ENCODE data around the gene RPS3A. TPM values are rescaled to one million over a fixed set of nuclear protein-coding genes. Genes with fewer than 3 reads are reported as not detected.

The RPS3A gene
- total RNA-seq, 1 experiment from 2014 or later, result 1,868 TPM

GRCh38 chr4:151150821-151151580, 51.6 kb downstream of the RPS3A start:
- H3K4me1 ChIP-seq, result no peaks in the 10 kb centered on the region

GRCh38 chr4:151152028-151152427, 52.6 kb downstream of the RPS3A start:
- no peak overlapping the region for H3K4me3 Mint-ChIP-seq (ENCODE audit: unreplicated experiment)
- no peaks in the 10 kb centered on the region for H3K9me3 Mint-ChIP-seq (ENCODE audit: unreplicated experiment)
- peaks cover 30% of the 10 kb centered on the region for H3K36me3 Mint-ChIP-seq (ENCODE audit: insufficient read depth, unreplicated experiment)
- TF ChIP-seq CTCF (IDR thresholded peaks at IDR 0.05; ENCODE audit: insufficient read depth in 1 of 2, low read depth in 1 of 2, low read length in 1 of 2, severe bottlenecking in 1 of 2, unreplicated experiment in 1 of 2), result no peak
- no peak for DNase-seq
- H3K27ac Mint-ChIP-seq (ENCODE audit: unreplicated experiment), result no peak overlapping the region
- no peaks in the 10 kb centered on the region for H3K27me3 Mint-ChIP-seq (ENCODE audit: insufficient read depth, unreplicated experiment)
- Histone ChIP-seq H3K4me1 (no peaks in the 10 kb centered on the region), H3K27me3 (replicated peaks; ENCODE audit: control insufficient read depth, insufficient read depth, low read length) (no peaks in the 10 kb centered on the region), H3K9me3 (no peaks in the 10 kb centered on the region), H3K36me3 (ENCODE audit: control insufficient read depth, insufficient read depth, low read length) (no peaks in the 10 kb centered on the region), H3K4me3 (ENCODE audit: low read depth, low read length) (no peak overlapping the region)
- H3K4me1 Mint-ChIP-seq (ENCODE audit: low read depth, unreplicated experiment), result no peaks in the 10 kb centered on the region
- CTCF ChIA-PET, result interaction anchor here (0.8 kb wide), 1 partner anchor 204 kb away, joined by 3 read pairs; no protein-coding TSS in a partner anchor
- POLR2A ChIA-PET, result no interaction called here
- intact Hi-C loops (cut with micrococcal nuclease; ENCODE audit: unreplicated experiment), result no loop called here
- BruUV-seq (replicated peaks), result no TSS peak

More at GRCh38 chr4:151150821-151151580, 51.6 kb downstream of the RPS3A start:
- Histone ChIP-seq H3K27me3 (replicated peaks; ENCODE audit: control insufficient read depth, insufficient read depth, low read length) (no peaks in the 10 kb centered on the region), H3K36me3 (ENCODE audit: control insufficient read depth, insufficient read depth, low read length) (no peaks in the 10 kb centered on the region; the same call in 1 of the 2 replicates), H3K9me3 (no peaks in the 10 kb centered on the region), H3K4me3 (ENCODE audit: low read depth, low read length) (no peak overlapping the region)
- H3K27me3 Mint-ChIP-seq (ENCODE audit: insufficient read depth, unreplicated experiment), result no peaks in the 10 kb centered on the region
- intact Hi-C loops (cut with micrococcal nuclease; ENCODE audit: unreplicated experiment), result no loop called here
- BruUV-seq (replicated peaks), result no TSS peak
- no peak for TF ChIP-seq CTCF (IDR thresholded peaks at IDR 0.05; ENCODE audit: insufficient read depth in 1 of 2, low read depth in 1 of 2, low read length in 1 of 2, severe bottlenecking in 1 of 2, unreplicated experiment in 1 of 2)
- H3K27ac Mint-ChIP-seq (ENCODE audit: unreplicated experiment), result no peak overlapping the region
- peaks cover 23% of the 10 kb centered on the region for H3K36me3 Mint-ChIP-seq (ENCODE audit: insufficient read depth, unreplicated experiment)
- no peak for DNase-seq
- POLR2A ChIA-PET, result no interaction called here
- H3K4me1 Mint-ChIP-seq (ENCODE audit: low read depth, unreplicated experiment), result no peaks in the 10 kb centered on the region
- no peaks in the 10 kb centered on the region for H3K9me3 Mint-ChIP-seq (ENCODE audit: unreplicated experiment)
- CTCF ChIA-PET, result interaction anchor here (0.8 kb wide), 1 partner anchor 205 kb away, joined by 3 read pairs; no protein-coding TSS in a partner anchor
- no peak overlapping the region for H3K4me3 Mint-ChIP-seq (ENCODE audit: unreplicated experiment)

- no peaks in the 10 kb centered on the region for H3K27me3 Mint-ChIP-seq (ENCODE audit: insufficient read depth, unreplicated experiment)
- no peaks in the 10 kb centered on the region for H3K4me1 ChIP-seq
- ChIA-PET POLR2A (no interaction called here), CTCF (no interaction called here)
- peaks cover 10% of the 10 kb centered on the region for H3K9me3 Mint-ChIP-seq (ENCODE audit: unreplicated experiment)
- H3K4me3 Mint-ChIP-seq (ENCODE audit: unreplicated experiment), result no peak overlapping the region
- H3K27ac Mint-ChIP-seq (ENCODE audit: unreplicated experiment), result no peak overlapping the region
- no peak overlapping the region for H3K4me3 ChIP-seq (ENCODE audit: low read depth, low read length)
- no peak for TF ChIP-seq CTCF (IDR thresholded peaks at IDR 0.05; ENCODE audit: insufficient read depth in 1 of 2, low read depth in 1 of 2, low read length in 1 of 2, severe bottlenecking in 1 of 2, unreplicated experiment in 1 of 2)
- H3K36me3 ChIP-seq (ENCODE audit: control insufficient read depth, insufficient read depth, low read length), result no peaks in the 10 kb centered on the region
- no peak for DNase-seq
- H3K36me3 Mint-ChIP-seq (ENCODE audit: insufficient read depth, unreplicated experiment), result peaks cover 29% of the 10 kb centered on the region
- no TSS peak for BruUV-seq (replicated peaks)
- intact Hi-C loops (cut with micrococcal nuclease; ENCODE audit: unreplicated experiment), result no loop called here
- no peaks in the 10 kb centered on the region for H3K4me1 Mint-ChIP-seq (ENCODE audit: low read depth, unreplicated experiment)
- H3K27me3 ChIP-seq (replicated peaks; ENCODE audit: control insufficient read depth, insufficient read depth, low read length), result no peaks in the 10 kb centered on the region
- H3K9me3 ChIP-seq, result no peaks in the 10 kb centered on the region
Measured at GRCh38 chr4:151153585-151153984, 54.2 kb downstream of the RPS3A start.

Other genes starting within 250 kb of the RPS3A start
- 53.2 and 65.8 TPM in 2 replicates for gene LRBA, start 84.3 kb upstream of the RPS3A start, total RNA-seq (2022)
- not detected in 2 replicates for gene PRSS48, start 177.5 kb downstream of the RPS3A start, total RNA-seq (2022)
- gene SH3D19, start 226.0 kb downstream of the RPS3A start, total RNA-seq (2022), result 57.2 and 57.8 TPM in 2 replicates